Measurements from ENCODE around the gene SPATA31D1. TPM values are rescaled to one million over a fixed set of nuclear protein-coding genes. Genes with fewer than 3 reads are reported as not detected.
"Not testable (repeated sequence)": the region's sequence is repeated elsewhere in the genome, so short reads cannot be mapped to it uniquely, and the experiment has no call there.

SPATA31D1 gene
- total RNA-seq (2016; rRNA removed; fragmentation: Illumina TruSeq; extraction: Trizol) (not detected in 2 replicates), polyA plus RNA-seq (2011; rRNA removed) (not detected in 2 replicates), polyA minus RNA-seq (2011; rRNA and poly(A)+ RNA removed; ENCODE audit: low replicate concordance) (not detected in 2 replicates), Bru-seq, nascent RNA (not detected), BruChase-seq, experiment 1, labeled RNA remaining after a 6-hour chase (not detected), BruChase-seq, experiment 2, labeled RNA remaining after a 2-hour chase (not detected)
- total RNA-seq (2016; cell fraction: cytosol; rRNA removed; fragmentation: Illumina TruSeq; extraction: Trizol; ENCODE audit: low read depth) = not detected in 2 replicates
- not detected in 2 replicates for total RNA-seq (2016; cell fraction: insoluble cytoplasmic fraction; rRNA removed; fragmentation: Illumina TruSeq; extraction: Trizol)
- total RNA-seq (2016; cell fraction: membrane; rRNA removed; fragmentation: Illumina TruSeq; extraction: Trizol) = not detected in 2 replicates
- total RNA-seq (2016; cell fraction: nucleus; rRNA removed; fragmentation: Illumina TruSeq; extraction: Trizol) = not detected in 2 replicates
- not detected in 2 replicates for polyA plus RNA-seq (2011; cell fraction: cytosol; rRNA removed)
- not detected in 2 replicates for polyA plus RNA-seq (2011; cell fraction: nucleus; rRNA removed)
- not detected in 2 replicates for polyA plus RNA-seq (2012)
- not detected in 2 replicates for polyA plus RNA-seq (2016; cell fraction: cytosol; fragmentation: Illumina TruSeq; extraction: Trizol; ENCODE audit: low read depth)
- not detected in 2 replicates for polyA plus RNA-seq (2016; cell fraction: insoluble cytoplasmic fraction; fragmentation: Illumina TruSeq; extraction: Trizol; ENCODE audit: low read depth)
- polyA plus RNA-seq (2016; cell fraction: membrane; fragmentation: Illumina TruSeq; extraction: Trizol; ENCODE audit: low read depth) = not detected in 2 replicates
- not detected in 2 replicates for polyA plus RNA-seq (2016; cell fraction: nucleus; fragmentation: Illumina TruSeq; extraction: Trizol; ENCODE audit: insufficient read depth, low read depth)
- not detected in 2 replicates for polyA minus RNA-seq (2011; cell fraction: cytosol; rRNA and poly(A)+ RNA removed)
- not detected in 2 replicates for polyA minus RNA-seq (2011; cell fraction: nucleus; rRNA and poly(A)+ RNA removed)
- long read RNA-seq, experiment 1 = 0 reads
- long read RNA-seq, experiment 2 = 0 reads

GRCh38 chr9:81988472-81988871 is at the start of gene SPATA31D1:
Gene SPATA31D1, plus strand, starts transcription at chr9:81988772. Its CDS starts 47 bp downstream, at chr9:81988819.
- H3K27me3 ChIP-seq (ENCODE audit: control insufficient read depth in 1 of 2, insufficient read depth in 2 of 2, low read length in 2 of 2); H3K79me2 ChIP-seq (ENCODE audit: insufficient read depth, low read length); H3K36me3 ChIP-seq (replicated peaks in 1 of 2; ENCODE audit: control insufficient read depth in 1 of 2, insufficient read depth in 2 of 2, low read length in 2 of 2); DNase-seq (ENCODE audit: low spot score); H2AFZ ChIP-seq (ENCODE audit: low read length); H3K9ac ChIP-seq (ENCODE audit: insufficient read depth, low read depth, low read length); H3K4me1 ChIP-seq (ENCODE audit: insufficient read depth, low read length); POLR2A ChIA-PET; CTCF ChIA-PET (ENCODE audit: low intra/inter-chr PET ratio, low total read pairs); H4K20me1 ChIP-seq (ENCODE audit: insufficient read depth, low read length); BruUV-seq (replicated peaks); H3K4me3 ChIP-seq (replicated peaks in 1 of 3; ENCODE audit: insufficient read depth in 1 of 3, low read depth in 2 of 3, low read length in 3 of 3); H3K27ac ChIP-seq (ENCODE audit: extremely low read length, insufficient read depth, low read length); in situ Hi-C loops (cut with HindIII; ENCODE audit: extremely low pct_ligation_motif_present, low pct_unique_long_range_greater_than_20kb); H3K4me2 ChIP-seq (ENCODE audit: low read depth, low read length); ATAC-seq; FAIRE-seq; intact Hi-C loops (cut with micrococcal nuclease; ENCODE audit: unreplicated experiment); H3K9me3 ChIP-seq (ENCODE audit: low read length): not testable (repeated sequence)
- WGBS (ENCODE audit: low lambda C conversion rate) = 93% methylated on average over 1 of the region's 1 CpG

- in situ Hi-C loops (cut with HindIII; ENCODE audit: extremely low pct_ligation_motif_present, low pct_unique_long_range_greater_than_20kb); H3K9ac ChIP-seq (ENCODE audit: insufficient read depth, low read depth, low read length); H2AFZ ChIP-seq (ENCODE audit: low read length); H3K27ac ChIP-seq (ENCODE audit: extremely low read length, insufficient read depth, low read length); H3K36me3 ChIP-seq (replicated peaks in 1 of 2; ENCODE audit: control insufficient read depth in 1 of 2, insufficient read depth in 2 of 2, low read length in 2 of 2); H3K79me2 ChIP-seq (ENCODE audit: insufficient read depth, low read length); BruUV-seq (replicated peaks); ATAC-seq; H4K20me1 ChIP-seq (ENCODE audit: insufficient read depth, low read length); H3K27me3 ChIP-seq (ENCODE audit: control insufficient read depth in 1 of 2, insufficient read depth in 2 of 2, low read length in 2 of 2); CTCF ChIA-PET (ENCODE audit: low intra/inter-chr PET ratio, low total read pairs); H3K4me1 ChIP-seq (ENCODE audit: insufficient read depth, low read length); H3K4me3 ChIP-seq (replicated peaks in 1 of 3; ENCODE audit: insufficient read depth in 1 of 3, low read depth in 2 of 3, low read length in 3 of 3); H3K4me2 ChIP-seq (ENCODE audit: low read depth, low read length); intact Hi-C loops (cut with micrococcal nuclease; ENCODE audit: unreplicated experiment); DNase-seq (ENCODE audit: low spot score); H3K9me3 ChIP-seq (ENCODE audit: low read length); FAIRE-seq; POLR2A ChIA-PET: not testable (repeated sequence)
- no CpG with 5 or more reads among the region's 2 CpGs for WGBS (ENCODE audit: low lambda C conversion rate)
Observed at GRCh38 chr9:81943393-81943792, 45.2 kb upstream of the SPATA31D1 start, which contains the start of gene SPATA31D3. Gene SPATA31D3, plus strand, starts transcription at chr9:81943500. Its CDS starts 86 bp downstream, at chr9:81943586.

- H3K27ac ChIP-seq (ENCODE audit: extremely low read length, insufficient read depth, low read length); H3K9ac ChIP-seq (ENCODE audit: insufficient read depth, low read depth, low read length); in situ Hi-C loops (cut with HindIII; ENCODE audit: extremely low pct_ligation_motif_present, low pct_unique_long_range_greater_than_20kb); H3K27me3 ChIP-seq (ENCODE audit: control insufficient read depth in 1 of 2, insufficient read depth in 2 of 2, low read length in 2 of 2); H3K79me2 ChIP-seq (ENCODE audit: insufficient read depth, low read length); H4K20me1 ChIP-seq (ENCODE audit: insufficient read depth, low read length); POLR2A ChIA-PET; H3K9me3 ChIP-seq (ENCODE audit: low read length); H3K36me3 ChIP-seq (replicated peaks in 1 of 2; ENCODE audit: control insufficient read depth in 1 of 2, insufficient read depth in 2 of 2, low read length in 2 of 2); H2AFZ ChIP-seq (ENCODE audit: low read length); DNase-seq (ENCODE audit: low spot score); ATAC-seq; H3K4me1 ChIP-seq (ENCODE audit: insufficient read depth, low read length); intact Hi-C loops (cut with micrococcal nuclease; ENCODE audit: unreplicated experiment); H3K4me2 ChIP-seq (ENCODE audit: low read depth, low read length); FAIRE-seq; CTCF ChIA-PET (ENCODE audit: low intra/inter-chr PET ratio, low total read pairs); BruUV-seq (replicated peaks); H3K4me3 ChIP-seq (replicated peaks in 1 of 3; ENCODE audit: insufficient read depth in 1 of 3, low read depth in 2 of 3, low read length in 3 of 3): not testable (repeated sequence)
- no CpG with 5 or more reads among the region's 3 CpGs for WGBS (ENCODE audit: low lambda C conversion rate)
Observed at GRCh38 chr9:81948650-81949049, 39.9 kb upstream of the SPATA31D1 start.

All from HepG2 (cell line).